Measurements from ENCODE around the gene THEMIS. TPM values are rescaled to one million over a fixed set of nuclear protein-coding genes. Genes with fewer than 3 reads are reported as not detected.
"Not testable (repeated sequence)": the region's sequence is repeated elsewhere in the genome, so short reads cannot be mapped to it uniquely, and the experiment has no call there.

The THEMIS gene
- total and polyA plus RNA-seq, 12 donors: 0.07 to 2.6 (median 0.24) TPM; not detected in 1

DNA sequence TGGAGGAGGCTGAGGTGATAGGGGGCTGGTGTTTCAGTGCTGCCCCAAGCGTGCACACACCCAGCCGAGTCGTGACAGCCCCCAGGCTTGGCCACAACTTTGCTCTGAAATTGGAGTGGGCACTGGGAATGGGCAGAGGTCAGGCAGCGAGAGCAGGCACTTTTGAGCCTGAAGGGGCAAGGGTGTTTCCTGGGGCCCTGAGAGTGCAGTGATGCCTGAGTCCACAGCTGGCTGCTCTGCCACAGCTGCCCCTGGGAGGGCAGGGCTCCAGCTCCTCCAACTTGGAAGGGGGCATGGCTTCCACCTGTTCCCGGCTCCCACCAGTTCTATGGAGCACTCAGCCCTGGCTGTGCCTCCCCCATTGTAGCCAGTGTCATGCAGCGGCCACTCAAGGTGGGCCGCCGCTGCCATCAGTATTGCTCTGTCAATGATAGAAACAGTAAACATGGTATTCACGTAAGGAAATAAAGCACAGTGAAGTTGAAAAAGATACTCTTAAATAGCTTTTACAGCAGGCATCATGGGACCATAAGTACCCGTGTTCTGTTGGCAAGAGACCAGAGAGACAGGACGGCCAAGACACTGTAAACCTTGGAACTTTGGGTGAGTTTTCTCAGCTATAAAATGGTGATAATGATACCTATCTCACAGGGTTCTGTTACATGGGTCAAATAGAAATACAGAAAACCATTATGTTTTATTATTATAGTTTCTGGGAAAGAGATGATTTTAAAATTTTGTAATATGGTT, 108.9 kb downstream of the THEMIS start:
- WGBS, 4 donors: 74 to 90% (median 81%) methylated on average over 8 to 11 of the region's 11 CpGs
- Histone ChIP-seq H3K36me3 (replicated peaks in 1 of 2) (no peaks in the 10 kb centered on the region), H3K9me3 (replicated peaks in 1 of 3) (no peaks in the 10 kb centered on the region), H3K27me3 (no peaks in the 10 kb centered on the region), H3K27ac (no peak overlapping the region), H3K4me3 (no peak overlapping the region), H3K4me1 (replicated peaks in 1 of 2) (no peaks in the 10 kb centered on the region)
- TF ChIP-seq POLR2A (IDR thresholded peaks at IDR 0.05) (no peak), CTCF (IDR thresholded peaks at IDR 0.05) (no peak)
- intact Hi-C loops (cut with DNase I): no loop called here
- no peak for DNase-seq

DNA sequence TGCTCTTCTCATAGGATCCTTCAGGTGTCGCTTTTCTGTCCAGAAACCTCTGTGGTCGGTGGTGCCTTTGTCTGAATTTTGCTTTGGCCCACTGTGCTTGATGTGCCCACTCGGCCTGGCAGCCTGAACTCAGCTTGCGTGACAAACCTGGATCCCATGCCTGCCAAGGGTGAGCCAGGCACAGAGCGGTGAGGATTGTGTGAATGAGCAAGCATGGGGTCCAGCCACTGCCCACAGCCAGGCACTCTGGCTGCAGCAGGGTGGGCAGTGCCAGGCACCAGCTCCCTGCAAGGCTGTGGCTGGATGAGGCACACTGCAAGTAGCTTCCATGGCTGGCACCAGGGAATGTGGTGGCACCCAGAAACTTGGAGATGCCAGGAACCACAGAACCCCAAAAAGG, 110.3 kb downstream of the THEMIS start:
- DNase-seq: no peak
- H3K4me3 ChIP-seq: no peak overlapping the region
- H3K9me3 ChIP-seq (replicated peaks in 1 of 3): no peaks in the 10 kb centered on the region
- WGBS, 4 donors: 76 to 88% (median 80%) methylated on average over 5 of the region's 5 CpGs
- H3K36me3 ChIP-seq (replicated peaks in 1 of 2): no peaks in the 10 kb centered on the region
- no peaks in the 10 kb centered on the region for H3K4me1 ChIP-seq (replicated peaks in 1 of 2)
- H3K27ac ChIP-seq: no peak overlapping the region
- no peak for TF ChIP-seq CTCF (IDR thresholded peaks at IDR 0.05)
- TF ChIP-seq POLR2A (IDR thresholded peaks at IDR 0.05): no peak
- no peaks in the 10 kb centered on the region for H3K27me3 ChIP-seq
- intact Hi-C loops (cut with DNase I): no loop called here

- 16 to 36% (median 22%) methylated on average over 1 of the region's 1 CpG for WGBS, 4 donors
- intact Hi-C loops (cut with DNase I): no loop called here
- DNase-seq: no peak
- H3K36me3 ChIP-seq (replicated peaks in 1 of 2): no peaks in the 10 kb centered on the region
- no peak for TF ChIP-seq POLR2A (IDR thresholded peaks at IDR 0.05)
- no peak for TF ChIP-seq CTCF (IDR thresholded peaks at IDR 0.05)
- no peaks in the 10 kb centered on the region for H3K9me3 ChIP-seq (replicated peaks in 1 of 3)
- H3K27me3 ChIP-seq: no peaks in the 10 kb centered on the region
- H3K27ac ChIP-seq: no peak overlapping the region
- H3K4me3 ChIP-seq: no peak overlapping the region
- H3K4me1 ChIP-seq (replicated peaks in 1 of 2): no peaks in the 10 kb centered on the region
These were observed 114.7 kb downstream of the THEMIS start for GRCh38 chr6:127786109-127786508.

GRCh38 chr6:127784468-127784867, 116.4 kb downstream of the THEMIS start:
- WGBS, 4 donors: 67 to 75% (median 72%) methylated on average over 1 of the region's 1 CpG
- H3K9me3 ChIP-seq (replicated peaks in 1 of 3): no peaks in the 10 kb centered on the region
- intact Hi-C loops (cut with DNase I): no loop called here
- no peak for DNase-seq
- H3K36me3 ChIP-seq (replicated peaks in 1 of 2): no peaks in the 10 kb centered on the region
- no peak overlapping the region for H3K4me3 ChIP-seq
- no peaks in the 10 kb centered on the region for H3K4me1 ChIP-seq (replicated peaks in 1 of 2)
- no peak for TF ChIP-seq CTCF (IDR thresholded peaks at IDR 0.05)
- H3K27me3 ChIP-seq: no peaks in the 10 kb centered on the region
- H3K27ac ChIP-seq: no peak overlapping the region

DNA sequence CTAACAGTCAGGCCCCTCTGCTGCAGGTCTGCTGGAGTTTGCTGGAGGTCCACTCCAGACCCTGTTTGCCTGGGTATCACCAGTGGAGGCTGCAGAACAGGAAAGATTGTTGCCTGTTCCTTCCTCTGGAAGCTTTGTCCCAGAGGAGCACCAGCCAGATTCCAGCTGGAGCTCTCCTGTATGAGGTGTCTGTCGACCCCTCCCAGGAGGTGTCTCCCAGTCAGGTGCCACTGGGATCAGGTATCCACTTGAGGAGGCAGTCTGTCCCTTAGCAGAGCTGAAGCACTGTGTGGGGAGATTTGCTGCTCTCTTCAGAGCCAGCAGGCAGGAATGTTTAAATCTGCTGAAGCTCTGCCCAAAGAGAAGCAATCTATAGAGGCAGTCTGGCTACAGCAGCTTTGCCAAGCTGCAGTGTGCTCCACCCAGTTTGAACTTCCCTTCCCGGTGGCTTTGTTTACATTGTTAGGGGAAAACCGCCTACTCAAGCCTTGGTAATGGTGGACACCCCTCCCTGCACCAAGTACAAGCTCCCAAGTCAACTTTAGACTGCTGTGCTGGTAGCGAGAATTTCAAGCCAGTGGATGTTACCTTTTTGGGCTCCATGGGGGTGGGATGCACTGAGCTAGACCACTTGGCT, 119.1 kb downstream of the THEMIS start:
- DNase-seq; H3K4me3 ChIP-seq; intact Hi-C loops (cut with DNase I); H3K4me1 ChIP-seq (replicated peaks in 1 of 2); H3K27ac ChIP-seq; H3K27me3 ChIP-seq; H3K9me3 ChIP-seq (replicated peaks in 1 of 3); H3K36me3 ChIP-seq (replicated peaks in 1 of 2): not testable (repeated sequence)
- 68 to 84% (median 72%) methylated on average over 3 to 4 of the region's 4 CpGs for WGBS, 4 donors
